HG03025 (cell line): ENCODE data around the gene MUC5B.

Source experiments
- ATAC-seq: cut with Tn5 transposase; IDR thresholded peaks from one replicate; pipeline ENCODE4 v1.9.1; 2021; ENCODE audit warnings: mild to moderate bottlenecking, moderate library complexity; ENCODE audit not compliant: unreplicated experiment, low FRiP score

The MUC5B gene

DNA sequence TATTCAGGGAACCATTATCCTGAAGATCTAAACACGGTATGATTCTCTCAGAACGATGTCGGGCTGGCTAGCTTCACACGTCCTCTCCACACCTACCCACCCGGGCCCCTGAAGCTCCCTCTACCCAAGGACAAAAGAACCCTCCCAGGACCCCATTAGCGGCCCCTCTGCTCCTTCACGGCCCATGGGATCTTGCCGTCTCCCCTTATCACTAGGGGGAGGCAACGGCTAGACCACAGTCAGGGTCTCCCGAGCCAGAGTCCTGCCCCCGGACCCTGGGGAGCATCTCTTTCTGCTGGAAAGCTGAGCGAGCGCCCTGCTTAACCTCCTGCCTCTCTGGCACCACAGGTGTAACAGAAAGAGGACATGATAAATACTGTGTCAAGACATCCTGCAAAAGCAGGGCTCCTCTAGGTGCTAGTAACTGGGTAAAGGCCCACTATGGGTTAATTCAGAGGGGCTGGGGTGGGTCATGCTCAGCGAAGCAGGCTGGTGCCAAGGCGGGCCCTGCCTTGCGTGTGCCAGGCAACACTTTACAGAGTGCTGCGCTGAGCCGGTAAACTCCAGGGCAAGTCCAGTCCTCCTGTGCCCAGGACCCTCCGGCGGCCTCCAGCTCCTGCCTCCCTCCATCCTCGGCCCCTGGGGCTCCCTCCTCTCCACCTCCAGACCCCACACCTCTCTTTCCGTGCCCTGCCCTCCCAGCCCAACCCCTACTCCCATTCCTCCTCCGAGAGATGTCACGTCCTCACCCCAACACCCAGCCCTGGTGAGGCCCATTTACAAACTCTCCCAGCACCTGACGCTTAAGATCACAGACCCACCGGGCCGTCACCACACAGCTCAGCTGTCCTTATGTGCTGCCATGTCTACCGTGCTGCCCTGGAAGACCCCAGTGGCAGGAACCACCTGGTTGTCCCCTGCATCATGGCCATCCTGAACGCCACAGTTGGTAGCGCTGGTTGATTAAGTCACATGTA lies 83.6 kb downstream of the MUC5B start:
- ATAC-seq: no peak

DNA sequence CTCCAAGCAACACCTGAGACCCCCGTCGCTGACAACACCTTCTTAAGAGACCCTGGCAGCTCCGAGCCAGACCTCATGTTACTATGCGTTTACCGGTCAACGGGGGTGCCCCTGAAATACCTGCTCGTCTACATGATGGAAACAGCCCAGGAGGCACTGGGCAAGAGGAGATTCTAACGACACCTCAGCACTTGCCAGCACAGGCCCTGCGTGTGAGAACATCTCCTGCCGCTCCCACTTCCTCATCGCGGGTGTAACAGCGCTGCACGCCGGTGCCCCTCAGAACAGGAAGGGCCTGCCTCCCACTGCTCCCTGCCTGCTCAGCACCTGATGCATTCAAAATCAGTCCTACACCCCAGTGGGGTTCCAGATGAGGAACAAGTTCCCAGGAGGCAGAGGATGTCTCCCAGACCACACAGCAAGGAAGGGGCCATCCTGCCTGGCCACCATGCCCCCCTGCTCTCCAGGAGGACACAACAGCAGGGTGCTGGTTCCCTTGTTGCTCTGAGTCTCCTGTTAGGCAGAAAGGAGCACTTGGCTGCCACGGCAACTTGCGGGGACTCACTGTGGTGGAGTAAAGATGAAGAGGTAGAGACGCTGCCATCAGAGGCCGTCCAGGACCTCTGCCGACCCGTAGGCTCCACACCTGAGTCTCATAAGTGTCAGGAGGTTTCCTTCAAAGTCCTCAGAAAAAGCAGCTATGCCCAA lies 84.5 kb downstream of the MUC5B start:
- ATAC-seq: no peak

DNA sequence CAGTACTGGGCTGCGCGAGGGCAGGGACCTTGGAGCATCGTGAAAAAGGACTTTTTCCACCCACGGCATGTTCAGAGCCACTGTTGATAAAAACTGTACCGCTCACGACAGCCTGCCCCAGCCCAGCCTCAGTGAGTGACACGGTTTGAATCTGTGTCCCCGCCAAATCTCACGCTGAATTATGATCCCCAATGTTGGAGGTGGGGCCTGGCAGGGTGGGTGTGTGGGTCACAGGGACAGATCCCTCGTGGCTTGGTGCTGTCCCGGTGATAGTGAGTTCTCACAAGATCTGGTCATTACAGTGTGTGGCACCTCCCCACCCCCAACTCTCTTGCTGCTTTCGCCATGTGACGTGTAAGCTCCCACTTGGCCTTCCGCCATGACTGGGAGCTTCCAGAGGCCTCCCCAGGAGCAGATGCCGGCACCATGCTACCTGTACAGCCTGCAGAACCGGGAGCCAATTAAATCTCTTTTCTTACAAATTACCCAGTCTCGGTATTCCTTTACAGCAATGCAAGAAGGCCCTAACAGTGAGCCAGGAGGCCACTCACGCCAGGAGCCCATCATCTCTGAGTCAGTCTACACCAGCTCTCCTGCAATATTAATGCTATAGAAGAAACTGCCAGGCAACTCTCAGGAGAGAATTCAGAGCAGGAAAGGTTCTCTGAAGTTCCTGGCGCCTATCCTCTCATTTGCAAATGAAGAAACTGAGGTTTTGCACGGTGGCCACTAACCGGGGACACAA lies 85.3 kb downstream of the MUC5B start:
- ATAC-seq: no peak

DNA sequence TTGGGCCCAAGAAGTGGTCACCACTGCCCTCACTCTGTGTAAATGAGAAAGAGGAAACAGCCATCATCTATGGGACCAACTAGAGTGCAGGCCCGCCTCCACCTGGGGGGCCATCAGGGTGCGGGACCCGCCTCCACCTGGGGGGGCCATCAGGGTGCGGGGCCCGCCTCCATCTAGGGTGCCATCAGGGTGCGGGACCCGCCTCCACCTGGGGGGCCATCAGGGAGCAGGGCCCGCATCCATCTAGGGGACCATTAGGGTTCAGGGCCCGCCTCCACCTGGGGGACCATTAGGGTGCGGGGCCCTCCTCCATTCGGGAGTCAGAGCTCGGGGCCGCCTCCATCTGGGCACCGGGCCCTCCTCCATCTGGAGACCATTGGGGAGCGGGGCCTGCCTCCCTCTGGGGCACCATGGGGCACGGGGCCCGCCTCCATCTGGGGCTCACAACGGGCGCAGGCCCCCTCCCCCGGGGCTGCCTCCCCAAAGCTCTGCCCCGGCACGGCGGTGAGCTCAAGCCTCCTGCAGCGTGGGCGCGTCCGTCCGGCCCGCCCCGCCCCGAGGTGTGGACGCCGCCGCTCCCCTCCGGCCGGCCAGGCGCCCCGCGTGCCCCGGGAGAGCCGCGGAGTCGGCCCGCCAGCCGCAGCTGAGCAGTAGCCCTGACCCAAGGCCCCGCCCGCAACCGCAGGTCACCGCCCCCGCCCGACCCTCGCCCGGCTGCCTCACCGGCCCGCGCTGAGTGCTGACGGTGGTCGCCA lies 86.1 kb downstream of the MUC5B start:
- peak; percentile 52 for ATAC-seq

DNA sequence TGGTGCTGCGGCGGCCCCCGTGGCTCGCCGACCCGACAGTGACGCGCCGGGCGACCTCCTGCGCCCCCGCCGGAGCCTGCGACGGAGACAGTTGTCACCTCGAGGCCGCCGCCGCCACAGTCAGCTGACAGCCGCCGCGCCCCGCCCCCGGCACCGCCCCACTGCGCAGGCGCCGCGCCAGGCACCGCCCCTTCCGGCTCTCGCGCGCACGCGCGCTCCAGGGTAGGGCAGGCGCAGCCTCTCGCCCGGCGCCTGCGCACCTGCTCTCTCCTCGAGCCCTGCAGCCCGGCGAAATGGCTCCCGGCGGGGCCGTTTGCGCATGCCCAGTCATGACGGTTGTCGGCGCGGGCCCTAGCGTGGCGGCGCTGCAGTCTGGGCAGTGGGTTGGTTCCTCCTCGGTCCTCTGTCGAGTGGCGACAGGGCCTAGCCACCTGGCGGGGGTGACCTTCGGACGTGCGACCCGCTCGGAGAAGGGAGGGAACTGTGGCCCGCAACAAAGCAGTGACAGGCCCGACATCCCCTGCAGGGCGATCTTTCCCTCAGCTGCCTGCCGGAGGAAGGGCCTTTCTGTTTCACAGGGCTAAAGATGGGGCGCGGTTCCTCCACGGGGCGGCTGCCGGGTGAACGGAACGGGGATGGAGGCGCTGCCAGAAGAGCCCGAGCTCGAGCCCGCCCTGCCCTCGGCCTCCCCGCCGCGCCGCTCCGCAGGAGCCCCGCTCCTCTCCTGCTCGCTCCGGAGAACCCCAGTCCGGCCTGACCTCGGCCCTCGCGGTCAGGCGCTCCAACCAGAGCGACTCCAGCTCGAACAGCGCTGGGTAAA lies 86.8 kb downstream of the MUC5B start, which contains the start of gene TOLLIP:
Gene TOLLIP (minus strand): TSS at position 135 of the 820 bp plus-strand sequence. CDS start 134 bp downstream, at position 1.
- ATAC-seq: peak; percentile 80

DNA sequence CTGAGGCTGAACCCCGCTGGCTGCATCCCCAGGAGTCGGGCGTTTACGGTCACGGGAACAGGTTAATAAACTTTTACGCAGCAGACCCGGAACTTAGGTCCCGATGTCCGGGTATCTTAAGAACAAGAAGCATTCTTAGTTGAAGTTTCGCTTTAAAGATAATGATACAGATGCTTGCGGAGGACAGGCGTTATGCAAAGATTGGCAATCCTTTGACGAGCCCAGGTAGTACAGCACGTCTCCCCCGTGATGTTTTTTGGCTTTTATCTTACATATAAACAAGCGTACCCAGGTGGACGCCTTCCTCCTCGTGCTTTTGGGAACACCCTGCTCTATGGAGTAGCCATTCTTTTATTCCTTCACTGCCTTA lies 87.4 kb downstream of the MUC5B start:
- no peak for ATAC-seq

DNA sequence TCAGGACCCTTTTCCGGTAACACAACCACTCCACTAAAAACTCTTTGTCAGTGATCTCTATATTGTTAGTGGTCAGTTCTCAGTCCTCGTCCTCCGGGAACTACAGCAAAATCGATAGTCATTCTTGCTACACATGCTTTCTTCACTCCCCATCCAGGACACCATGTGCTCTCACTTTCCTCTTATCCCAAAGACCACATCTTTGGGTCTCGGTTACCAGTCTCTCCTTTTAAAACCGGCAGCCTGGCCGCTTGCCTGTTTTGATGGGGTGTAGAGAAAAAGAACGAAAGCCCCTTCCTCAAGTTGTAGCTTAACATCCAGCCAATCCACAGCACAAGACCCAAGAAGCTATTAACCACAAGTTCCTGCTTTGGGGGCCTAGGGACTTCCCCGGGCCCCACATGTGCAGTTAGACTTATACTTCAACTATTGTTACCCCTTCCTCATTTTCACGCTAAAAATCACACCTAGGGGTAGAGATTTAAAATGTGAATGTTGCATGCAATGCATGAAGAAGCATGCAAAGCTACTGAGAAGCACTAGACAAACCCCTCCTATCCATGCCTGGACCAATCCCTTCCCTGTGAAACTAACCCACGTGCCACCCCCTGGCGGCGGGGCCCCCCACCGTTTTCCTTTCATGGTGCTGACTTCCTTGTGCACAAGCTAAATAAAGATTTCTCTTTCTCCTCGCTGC lies 88.1 kb downstream of the MUC5B start:
- ATAC-seq: no peak
